Thymus (tissue), 11 donors: ENCODE results near the gene QTRT2. TPM values are rescaled to one million over a fixed set of nuclear protein-coding genes. Genes with fewer than 3 reads are reported as not detected.

ENCODE experiments used
- DNase-seq, 9 donors: peaks; one replicate each; pipeline ENCODE4 v3.0.0-alpha.2; 2013; ENCODE audit warnings: low spot score in 9 of 9, low read depth in 6 of 9, missing footprints in 1 of 9
- H3K27ac ChIP-seq, 2 donors: one replicate each; pipeline ENCODE4 v1.5.1; 2013; ENCODE audit warnings: control low read depth in 1 of 2, low read depth in 1 of 2, low read length in 1 of 2, mild to moderate bottlenecking in 1 of 2, moderate library complexity in 1 of 2
- H3K27me3 ChIP-seq, 2 donors: one replicate each; pipeline ENCODE4 v1.5.1; 2013; ENCODE audit warnings: low read length in 1 of 2; ENCODE audit not compliant: control insufficient read depth in 2 of 2, insufficient read depth in 1 of 2
- H3K36me3 ChIP-seq, 2 donors: one replicate each; pipeline ENCODE4 v1.5.1; 2013; ENCODE audit warnings: low read length in 1 of 2, mild to moderate bottlenecking in 1 of 2, moderate library complexity in 1 of 2; ENCODE audit not compliant: control insufficient read depth in 2 of 2, insufficient read depth in 2 of 2
- H3K4me1 ChIP-seq, 2 donors: one replicate each; pipeline ENCODE4 v1.5.1; 2013; ENCODE audit warnings: low read length in 2 of 2; ENCODE audit not compliant: control insufficient read depth in 2 of 2, insufficient read depth in 2 of 2
- H3K4me3 ChIP-seq, 2 donors: one replicate each; pipeline ENCODE4 v1.5.1; 2013; ENCODE audit warnings: low read length in 2 of 2, control low read depth in 1 of 2, mild to moderate bottlenecking in 1 of 2
- H3K9me3 ChIP-seq, 2 donors: one replicate each; pipeline ENCODE4 v1.5.1; 2013; ENCODE audit warnings: low read length in 1 of 2, mild to moderate bottlenecking in 1 of 2; ENCODE audit not compliant: control insufficient read depth in 2 of 2, insufficient read depth in 1 of 2
- WGBS: extraction: QIAGEN DNeasy Blood & Tissue Kit; methylation state at CpG from one replicate; pipeline ENCODE4 v1.1.7; 2013; 5-methylcytosine and 5-hydroxymethylcytosine counted together
- polyA plus RNA-seq: library from polyadenylated mRNA; stranded (reverse); fragments of 200-250 nt; gene quantifications from one replicate; pipeline ENCODE4 v1.2.3, GENCODE V29; 2013
- total RNA-seq: library from RNA; stranded (reverse); fragments of 120-200 nt; gene quantifications from one replicate; pipeline ENCODE4 v1.2.4, GENCODE V29; 2013
- donor health status: healthy.

The QTRT2 gene
- total and polyA plus RNA-seq, 2 donors, result 9.0 to 14.3 TPM

DNA sequence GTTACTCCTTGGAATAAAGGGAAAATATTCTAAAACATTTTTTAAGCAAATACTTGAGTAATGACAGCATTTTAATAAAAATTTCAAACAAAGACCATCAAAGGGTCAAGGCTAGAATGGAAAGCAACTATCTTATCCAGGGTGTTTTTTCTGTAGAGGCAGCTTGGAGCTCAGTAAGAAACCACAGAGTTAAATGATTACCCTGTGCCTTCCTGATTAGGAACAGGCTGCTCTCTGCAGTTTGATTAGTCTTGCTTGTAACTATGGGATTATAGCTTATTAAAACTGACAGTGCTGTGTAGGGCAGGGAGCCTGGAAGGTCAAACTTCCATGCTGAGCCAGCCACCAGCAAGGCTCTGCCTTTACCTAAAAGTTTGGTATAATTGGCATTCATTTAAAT lies 33.1 kb downstream of the QTRT2 start:
- DNase-seq, result no peak
- no peak overlapping the region for H3K27ac ChIP-seq
- no peak overlapping the region for H3K4me3 ChIP-seq
- H3K9me3 ChIP-seq, result no peaks in the 10 kb centered on the region
- H3K27me3 ChIP-seq, result no peaks in the 10 kb centered on the region
- H3K36me3 ChIP-seq, result peaks cover 6 to 24% of the 10 kb centered on the region in 2 donors
- no peaks in the 10 kb centered on the region for H3K4me1 ChIP-seq

DNA sequence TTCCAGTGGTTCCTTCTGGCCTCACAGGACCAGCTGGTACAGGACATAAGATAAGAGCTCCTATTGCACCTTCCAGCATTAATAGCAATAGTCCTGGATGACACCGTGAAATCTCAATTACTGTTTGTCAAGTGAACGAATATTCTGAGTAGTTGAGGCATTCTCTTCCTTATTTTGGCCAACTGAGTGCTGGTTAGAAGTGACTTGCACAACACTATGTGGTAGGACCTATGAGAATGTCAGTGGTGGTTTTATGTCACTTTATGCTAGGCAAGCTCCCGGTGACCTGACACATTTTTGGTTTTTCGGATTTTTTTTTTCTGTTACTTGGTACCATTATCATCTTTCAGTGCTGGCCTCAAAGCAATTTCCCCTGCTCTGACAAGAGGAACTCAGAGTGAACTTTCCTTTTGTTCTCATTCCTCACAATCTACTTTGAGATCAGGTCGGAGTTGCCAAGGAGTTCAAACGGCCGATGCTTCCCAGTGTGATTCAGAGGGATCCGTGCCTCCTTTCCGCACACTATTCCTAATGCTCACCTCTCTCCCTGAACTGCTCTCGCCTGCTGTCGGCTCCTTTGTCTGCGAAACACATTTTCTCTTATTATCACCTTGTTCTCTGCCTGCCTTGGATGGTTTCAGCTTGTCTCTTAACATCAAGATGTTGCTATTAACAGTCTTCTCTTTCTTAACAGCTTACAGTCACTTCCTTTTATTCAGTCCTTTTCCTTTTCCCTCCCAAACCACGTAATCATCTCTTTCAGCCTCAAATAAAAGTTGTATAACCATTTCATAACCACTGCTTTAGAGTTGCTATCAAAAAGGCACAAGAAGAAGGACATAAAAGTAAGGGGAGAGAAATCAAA lies 35.8 kb downstream of the QTRT2 start:
- 50% methylated on average over 13 of the region's 13 CpGs for WGBS
- Histone ChIP-seq H3K27ac (no peak overlapping the region), H3K36me3 (peaks cover 0 to 4% of the 10 kb centered on the region in 2 donors), H3K27me3 (no peaks in the 10 kb centered on the region), H3K4me3 (no peak overlapping the region), H3K4me1 (no peaks in the 10 kb centered on the region), H3K9me3 (no peaks in the 10 kb centered on the region)
- DNase-seq, result no peak

DNA sequence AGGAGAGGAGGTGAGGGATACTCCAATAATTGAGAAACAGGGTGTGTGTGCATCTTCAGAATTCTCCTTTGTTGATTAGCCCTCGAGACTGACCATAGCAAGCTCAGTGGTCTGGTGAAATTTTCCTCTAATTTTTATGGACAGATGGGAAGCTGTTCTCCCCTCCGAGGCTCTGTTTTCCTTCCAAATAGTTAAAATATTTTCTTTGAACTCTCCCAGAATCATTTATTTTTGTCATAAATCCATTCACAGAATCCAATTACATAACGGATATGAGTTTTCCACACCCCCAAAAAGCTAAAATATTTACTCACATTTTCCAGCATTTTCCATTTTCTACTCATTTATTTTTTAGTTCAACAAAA lies 36.5 kb downstream of the QTRT2 start:
- H3K4me1 ChIP-seq, result no peaks in the 10 kb centered on the region
- H3K27ac ChIP-seq, result no peak overlapping the region
- WGBS, result 90% methylated on average over 3 of the region's 3 CpGs

DNA sequence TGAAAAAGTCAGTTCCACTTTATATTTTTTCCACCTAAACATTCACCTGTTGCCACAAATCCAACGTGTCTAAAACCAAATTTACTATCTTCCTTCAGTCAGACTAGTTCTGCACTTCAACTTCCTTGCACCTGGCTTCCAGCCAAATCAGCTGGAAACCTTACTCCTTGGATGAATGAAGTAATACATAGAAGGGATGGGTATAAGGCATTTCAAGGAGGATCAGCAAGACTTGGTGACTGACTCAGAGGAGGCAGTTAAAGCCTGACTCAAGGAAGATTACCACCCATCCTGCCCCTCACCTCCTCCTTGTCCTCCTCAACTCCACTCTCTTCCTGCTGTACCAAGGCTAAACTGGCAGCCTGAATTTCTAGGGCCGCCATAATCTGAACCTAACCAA lies 37.1 kb downstream of the QTRT2 start:
- Histone ChIP-seq H3K4me3 (no peak overlapping the region), H3K27ac (no peak overlapping the region), H3K36me3 (no peaks in the 10 kb centered on the region), H3K9me3 (no peaks in the 10 kb centered on the region), H3K27me3 (no peaks in the 10 kb centered on the region), H3K4me1 (no peaks in the 10 kb centered on the region)
- WGBS, result 51% methylated on average over 2 of the region's 2 CpGs
- no peak for DNase-seq

More for the DNA sequence above, 36.5 kb downstream of the QTRT2 start:
- Histone ChIP-seq H3K9me3 (no peaks in the 10 kb centered on the region), H3K36me3 (no peaks in the 10 kb centered on the region), H3K4me3 (no peak overlapping the region), H3K27me3 (no peaks in the 10 kb centered on the region)
- no peak for DNase-seq

DNA sequence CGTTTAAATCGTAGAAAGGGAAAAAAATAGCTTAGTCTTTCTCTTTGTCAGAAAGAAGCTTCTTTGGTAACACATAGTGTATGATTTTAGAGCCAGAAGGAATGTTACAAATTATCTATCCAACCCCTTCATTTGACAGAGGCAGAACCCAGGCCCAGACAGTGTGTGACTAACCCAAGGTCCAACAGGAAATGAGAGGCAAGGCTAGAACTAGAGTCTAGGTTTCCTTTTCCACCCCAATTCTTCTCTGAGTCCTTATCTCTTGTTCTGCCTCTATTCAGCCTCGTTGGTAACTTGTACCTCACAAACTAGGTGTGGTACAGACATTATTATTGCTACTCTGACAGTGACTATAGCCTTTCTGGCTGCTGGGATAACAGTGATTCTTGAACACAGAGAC lies 39.3 kb downstream of the QTRT2 start:
- Histone ChIP-seq H3K9me3 (no peaks in the 10 kb centered on the region), H3K27ac (no peak overlapping the region), H3K4me1 (no peaks in the 10 kb centered on the region), H3K4me3 (no peak overlapping the region), H3K27me3 (no peaks in the 10 kb centered on the region), H3K36me3 (no peaks in the 10 kb centered on the region)
- 85% methylated on average over 3 of the region's 3 CpGs for WGBS
- DNase-seq, result no peak

DNA sequence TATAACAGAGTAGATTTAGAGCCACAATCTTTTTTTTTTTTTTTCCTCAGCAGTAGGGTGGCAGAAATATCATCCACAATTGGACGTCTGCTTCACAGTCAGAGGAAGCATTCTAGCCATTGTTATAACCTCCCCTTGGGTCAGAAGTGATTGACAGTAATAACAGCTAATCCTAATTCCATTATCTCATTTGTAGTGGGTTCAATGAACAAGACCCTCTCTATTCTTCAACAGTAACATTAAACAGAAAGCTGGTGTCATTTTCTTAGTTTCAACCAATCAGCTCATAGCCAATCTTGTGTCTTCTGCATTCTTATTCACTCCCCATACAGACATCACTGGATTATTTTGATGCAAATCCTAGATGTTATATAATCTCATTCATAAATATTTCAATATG lies 44.6 kb downstream of the QTRT2 start:
- Histone ChIP-seq H3K4me3 (no peak overlapping the region), H3K36me3 (no peaks in the 10 kb centered on the region), H3K4me1 (no peaks in the 10 kb centered on the region), H3K27me3 (no peaks in the 10 kb centered on the region), H3K9me3 (no peaks in the 10 kb centered on the region), H3K27ac (no peak overlapping the region)
- no peak for DNase-seq
- 92% methylated on average over 1 of the region's 1 CpG for WGBS

DNA sequence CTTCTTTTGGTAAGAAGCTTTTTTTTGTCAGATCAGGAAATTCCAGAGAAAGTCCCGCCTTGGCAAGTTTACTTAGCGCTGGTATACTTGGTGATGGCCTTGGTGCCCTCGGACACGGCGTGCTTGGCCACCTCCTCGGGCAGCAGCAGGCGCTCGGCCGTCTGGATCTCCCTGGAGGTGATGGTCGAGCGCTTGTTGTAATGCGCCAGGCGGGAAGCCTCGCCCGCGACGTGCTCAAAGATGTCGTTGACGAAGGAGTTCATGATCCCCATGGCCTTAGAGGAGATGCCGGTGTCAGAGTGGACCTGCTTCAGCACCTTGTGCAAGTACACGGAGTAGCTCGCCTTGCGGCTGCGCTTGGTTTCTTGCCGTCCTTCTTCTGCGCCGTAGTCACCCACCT lies 46.6 kb downstream of the QTRT2 start:
- 98% methylated on average over 27 of the region's 27 CpGs for WGBS
- Histone ChIP-seq H3K9me3 (no peaks in the 10 kb centered on the region), H3K4me1 (no peaks in the 10 kb centered on the region)

DNA sequence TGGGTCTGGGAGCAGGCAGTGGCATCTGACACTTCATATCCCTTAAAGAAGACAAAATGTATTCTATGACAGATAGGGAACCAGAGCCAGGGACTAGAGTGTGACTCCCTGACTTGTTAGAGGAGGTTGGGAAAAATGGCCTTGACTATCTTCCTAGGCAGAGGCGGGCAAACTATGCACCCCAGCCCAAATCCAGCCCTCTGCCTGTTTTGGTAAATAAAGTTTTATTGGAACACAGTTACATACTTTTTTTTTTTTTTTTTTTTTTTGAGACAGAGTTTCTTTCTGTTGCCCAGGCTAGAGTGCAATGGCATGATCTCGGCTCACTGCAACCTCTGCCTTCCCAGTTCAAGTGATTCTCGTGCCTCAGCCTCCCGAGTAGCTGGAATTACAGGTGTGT lies 47.3 kb downstream of the QTRT2 start:
- no peak overlapping the region for H3K4me3 ChIP-seq
- 96% methylated on average over 4 of the region's 4 CpGs for WGBS
- H3K4me1 ChIP-seq, result no peaks in the 10 kb centered on the region
- no peak for DNase-seq
- no peaks in the 10 kb centered on the region for H3K9me3 ChIP-seq
- no peaks in the 10 kb centered on the region for H3K36me3 ChIP-seq
- no peak overlapping the region for H3K27ac ChIP-seq
- no peaks in the 10 kb centered on the region for H3K27me3 ChIP-seq

More for the DNA sequence above, 46.6 kb downstream of the QTRT2 start:
- H3K4me3 ChIP-seq, result no peak overlapping the region
- H3K36me3 ChIP-seq, result no peaks in the 10 kb centered on the region
- no peak for DNase-seq
- H3K27ac ChIP-seq, result no peak overlapping the region
- no peaks in the 10 kb centered on the region for H3K27me3 ChIP-seq

DNA sequence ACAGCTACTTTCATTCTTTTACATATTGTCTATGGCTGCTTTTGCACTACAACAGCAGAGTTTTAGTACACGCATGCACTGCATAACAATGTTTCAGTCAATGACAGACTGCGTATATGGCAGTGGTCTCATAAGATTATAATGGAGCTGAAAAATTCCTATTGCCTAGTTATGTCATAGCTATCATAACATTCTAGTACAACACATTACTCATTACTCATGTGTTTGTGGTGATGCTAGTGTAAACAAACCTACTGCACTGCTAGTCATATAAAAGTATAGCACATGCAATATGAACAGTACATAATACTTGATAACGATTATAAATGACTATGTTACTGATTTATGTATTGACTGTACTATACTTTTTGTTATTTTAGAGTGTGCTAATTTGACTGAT lies 47.9 kb downstream of the QTRT2 start:
- WGBS, result over 99% methylated on average over 3 of the region's 3 CpGs
- Histone ChIP-seq H3K36me3 (no peaks in the 10 kb centered on the region), H3K4me1 (no peaks in the 10 kb centered on the region), H3K9me3 (no peaks in the 10 kb centered on the region), H3K27me3 (no peaks in the 10 kb centered on the region), H3K27ac (no peak overlapping the region), H3K4me3 (no peak overlapping the region)
- DNase-seq, result no peak
